K562 (cell line): ENCODE measurements around the gene PLOD1. TPM values are rescaled to one million over a fixed set of nuclear protein-coding genes. Genes with fewer than 3 reads are reported as not detected.

ENCODE experiments used
- ATAC-seq: fragments of 200-7000 bp; cut with Tn5 transposase; 3 replicates; pipeline ENCODE4 v1.9.1; 2020; ENCODE audit warnings: moderate library complexity
- BruUV-seq: library from RNA; stranded (reverse); fragments of 400-500 nt; replicated peaks from 2 replicates; lab custom pipeline; 2021; lab: Mats Ljungman, UMichigan
- CTCF ChIA-PET: fragments of 300-600 bp; formaldehyde crosslinking; extraction: SDS; loops from one replicate; lab custom pipeline; 2021; ENCODE audit warnings: low intra/inter-chr PET ratio; lab: Yijun Ruan, JAX
- POLR2A ChIA-PET: fragments of 300-600, 350-650 bp; sonication (Branson Sonifier 250); formaldehyde crosslinking; extraction: SDS; loops from one replicate; lab custom pipeline; 2021; ENCODE audit warnings: antibody characterized with exemption, inconsistent platforms; lab: Yijun Ruan, JAX
- DNase-seq, 4 experiments: peaks; one replicate each; pipeline versions ENCODE4 v3.0.0 to v3.0.0-alpha.2; 2011 to 2018; ENCODE audit warnings: low spot score in 3 of 4, mixed read lengths in 3 of 4; ENCODE audit errors: extremely low read depth in 1 of 4
- FAIRE-seq: peaks from 2 replicates; lab custom pipeline; 2011; peaks lifted over from hg19 to GRCh38; lab: Jason Lieb, UNC
- H2AFZ ChIP-seq: 2 replicates; pipeline ENCODE4 v1.6.0; 2011; ENCODE audit warnings: low read depth, low read length, control low read depth, inconsistent platforms
- H3K27ac ChIP-seq: fragments of 200-600 bp; 3 replicates; pipeline ENCODE4 v1.8.0; 2011; ENCODE audit warnings: low read depth, mild to moderate bottlenecking, control low read depth, inconsistent platforms, low read length, moderate library complexity, mixed read lengths; ENCODE audit errors: extremely low read depth
- H3K27me3 ChIP-seq, 2 experiments: fragments of 300-600 bp in 1 of 2; 2 replicates in 1 of 2; 3 replicates in 1 of 2; pipeline versions ENCODE4 v1.6.0 to v1.8.0; 2011; ENCODE audit warnings: inconsistent platforms in 2 of 2, low read length in 2 of 2, mild to moderate bottlenecking in 1 of 2, mixed read lengths in 1 of 2, moderate library complexity in 1 of 2; ENCODE audit not compliant: control insufficient read depth in 2 of 2, insufficient read depth in 2 of 2
- H3K36me3 ChIP-seq: fragments of 300-600 bp; 3 replicates; pipeline ENCODE4 v1.8.0; 2011; ENCODE audit warnings: mild to moderate bottlenecking, low read length, inconsistent platforms; ENCODE audit not compliant: control insufficient read depth, insufficient read depth
- H3K4me1 ChIP-seq, 2 experiments: fragments of 200-600 bp in 1 of 2; replicated peaks in 1 of 2; 2 replicates in 1 of 2; 3 replicates in 1 of 2; pipeline versions ENCODE4 v1.5.1 to v1.8.0; 2011; ENCODE audit warnings: inconsistent platforms in 2 of 2, low read length in 2 of 2, mild to moderate bottlenecking in 1 of 2, mixed read lengths in 1 of 2, moderate library complexity in 1 of 2; ENCODE audit not compliant: control insufficient read depth in 2 of 2, insufficient read depth in 2 of 2
- H3K4me2 ChIP-seq: 2 replicates; pipeline ENCODE4 v1.6.1; 2011; ENCODE audit warnings: low read length, control low read depth, inconsistent platforms, mixed read lengths; ENCODE audit not compliant: insufficient read depth
- H3K4me3 ChIP-seq: fragments of 200-600 bp; sonication (generic), shearing (Covaris generic); 2 replicates; pipeline ENCODE4 v1.5.1; 2016; ENCODE audit warnings: control low read depth, inconsistent platforms
- H3K79me2 ChIP-seq: fragments of 200-600 bp; 3 replicates; pipeline ENCODE4 v1.8.0; 2011; ENCODE audit warnings: low read length, inconsistent platforms; ENCODE audit not compliant: control insufficient read depth, insufficient read depth
- H3K9ac ChIP-seq, 2 experiments: 2 replicates each; pipeline versions ENCODE4 v1.6.0 to v1.6.1; 2011; ENCODE audit warnings: low read depth in 2 of 2, low read length in 2 of 2, control low read depth in 1 of 2, inconsistent platforms in 1 of 2, mild to moderate bottlenecking in 1 of 2, mixed read lengths in 1 of 2; ENCODE audit not compliant: insufficient read depth in 1 of 2
- H3K9me1 ChIP-seq: one replicate; pipeline ENCODE4 v1.6.0; 2011; ENCODE audit warnings: inconsistent platforms, mild to moderate bottlenecking, low read length, moderate library complexity; ENCODE audit not compliant: control insufficient read depth, insufficient read depth
- H3K9me3 ChIP-seq: replicated peaks from 2 replicates; pipeline ENCODE4 v1.5.1; 2011; ENCODE audit warnings: low read depth, low read length, inconsistent platforms; ENCODE audit not compliant: control insufficient read depth, insufficient read depth
- H4K20me1 ChIP-seq: replicated peaks from 2 replicates; pipeline ENCODE4 v1.6.1; 2011; ENCODE audit warnings: low read length, inconsistent platforms, mixed read lengths; ENCODE audit not compliant: control insufficient read depth, insufficient read depth
- CCAR2 ChIP-seq: fragments of 200-400 bp; formaldehyde crosslinking; IDR thresholded peaks from 2 replicates; pipeline ENCODE4 v1.6.1; 2017; ENCODE audit warnings: mild to moderate bottlenecking, low read depth, low read length
- ETS1 ChIP-seq: conservative IDR thresholded peaks from 2 replicates; pipeline ENCODE4 v1.6.1; 2011; ENCODE audit warnings: low read depth, mild to moderate bottlenecking, low read length; ENCODE audit not compliant: control insufficient read depth
- ETV1 ChIP-seq: fragments of 450-650 bp; conservative IDR thresholded peaks from 2 replicates; pipeline ENCODE4 v1.6.1; 2016; ENCODE audit warnings: missing genetic modification characterization, control low read depth, low read depth, missing compliant biosample characterization
- HCFC1 ChIP-seq: IDR thresholded peaks from 2 replicates; pipeline ENCODE4 v1.6.1; 2012; ENCODE audit warnings: low read depth, low read length, improper control_type of control experiment
- MAFG ChIP-seq: fragments of 450-650 bp; conservative IDR thresholded peaks from 2 replicates; pipeline ENCODE4 v1.6.1; 2016; ENCODE audit warnings: missing genetic modification characterization, missing compliant biosample characterization
- MTA1 ChIP-seq: fragments of 450-650 bp; IDR thresholded peaks from 2 replicates; pipeline ENCODE4 v1.6.1; 2017; ENCODE audit warnings: borderline replicate concordance
- POLR2G ChIP-seq: fragments of 200-400 bp; formaldehyde crosslinking; IDR thresholded peaks from 2 replicates; pipeline ENCODE4 v1.6.1; 2017; ENCODE audit warnings: low read depth, mild to moderate bottlenecking, antibody characterized with exemption, low read length, moderate library complexity
- PREB ChIP-seq: sonication (generic); formaldehyde crosslinking; IDR thresholded peaks from 2 replicates; pipeline ENCODE4 v1.8.1; 2023; ENCODE audit warnings: mild to moderate bottlenecking, missing genetic modification reagents
- RBM17 ChIP-seq: fragments of 200-400 bp; formaldehyde crosslinking; IDR thresholded peaks from 2 replicates; pipeline ENCODE4 v1.6.1; 2017; ENCODE audit warnings: low read depth, mild to moderate bottlenecking, low read length, borderline replicate concordance
- RBM25 ChIP-seq: fragments of 200-400 bp; formaldehyde crosslinking; IDR thresholded peaks from 2 replicates; pipeline ENCODE4 v1.6.1; 2018; ENCODE audit warnings: low read length, low read depth, moderate library complexity; ENCODE audit not compliant: severe bottlenecking
- RNF219 ChIP-seq: fragments of 250-450 bp; sonication (Bioruptor Pico); IDR thresholded peaks from 2 replicates; pipeline ENCODE4 v1.5.0; 2022; ENCODE audit warnings: mild to moderate bottlenecking
- SMC3 ChIP-seq: conservative IDR thresholded peaks from 2 replicates; pipeline ENCODE4 v1.6.1; 2011; ENCODE audit warnings: low read depth, low read length, improper control_type of control experiment; ENCODE audit not compliant: insufficient read depth
- ZNF280A ChIP-seq: fragments of 450-650 bp; IDR thresholded peaks from 2 replicates; pipeline ENCODE4 v1.6.1; 2018; ENCODE audit warnings: mild to moderate bottlenecking, low read depth; ENCODE audit not compliant: partially characterized antibody
- ZNF561 ChIP-seq: fragments of 450-650 bp; formaldehyde crosslinking; conservative IDR thresholded peaks from 2 replicates; pipeline ENCODE4 v1.4.0; 2020; ENCODE audit warnings: mild to moderate bottlenecking, moderate library complexity
- ZNF780A ChIP-seq: fragments of 250-450 bp; sonication (Bioruptor Pico); IDR thresholded peaks from 2 replicates; pipeline ENCODE4 v1.5.0; 2021; ENCODE audit warnings: mild to moderate bottlenecking
- WGBS: fragments of 100-300 bp; shearing (Covaris generic); methylation state at CpG from one replicate; pipeline ENCODE4 v1.1.6; 2016; ENCODE audit warnings: low coverage, mixed read lengths; ENCODE audit not compliant: insufficient coverage; ENCODE audit errors: missing lambda C conversion rate; 5-methylcytosine and 5-hydroxymethylcytosine counted together
- in situ Hi-C: fragments of 300-500 bp; cut with MboI; formaldehyde crosslinking; loops from 4 replicates; pipeline ENCODE4 v1.15.0; 2018; ENCODE audit warnings: inconsistent platforms, mixed read lengths
- intact Hi-C: fragments of 100-400 bp; cut with micrococcal nuclease; formaldehyde crosslinking; loops from 2 replicates; pipeline ENCODE4 v1.14.2; 2022
- polyA plus RNA-seq, 8 experiments: library from polyadenylated mRNA; depleted of rRNA in 4 of 8; stranded (reverse) in 5 of 8; unstranded in 3 of 8; fragments of >200 nt; fragmentation: Nextera tagmentation in 2 of 8; fragmentation: Illumina TruSeq in 1 of 8; extraction: Ambion mirVana in 2 of 8; extraction: Trizol in 1 of 8; gene quantifications; 2 replicates each; pipeline versions ENCODE4 v1.2.1 to v1.2.3, GENCODE V29; 2011 to 2014; ENCODE audit warnings: inconsistent platforms in 1 of 8, missing spikeins in 1 of 8
- total RNA-seq, 7 experiments: library from RNA; depleted of rRNA in 6 of 7; stranded (reverse); fragments of >200 nt in 6 of 7; fragmentation: Illumina TruSeq in 2 of 7; extraction: Trizol in 2 of 7; gene quantifications; 2 replicates each; pipeline versions ENCODE4 v1.2.1 to v1.2.3, GENCODE V29; 2011 to 2021; ENCODE audit warnings: low replicate concordance in 1 of 7

PLOD1 gene
- total and polyA plus RNA-seq, 9 of the 15 experiments (the other 6 are each of a cell fraction or from before 2014, with no cell fraction given): 16.6 to 90.8 (median 52.7) TPM

- no peak for TF ChIP-seq RNF219 (CRISPR knock-in tag)
- no peak for TF ChIP-seq CCAR2
- TF ChIP-seq ZNF561 (CRISPR knock-in tag): no peak
- TF ChIP-seq RBM25: no peak
- TF ChIP-seq, all 486 proteins: peak for 45
These were observed 20.7 kb downstream of the PLOD1 start (continued) for GRCh38 chr1:11955221-11955620.

- Histone ChIP-seq H3K27me3 (no peaks in the 10 kb centered on the region), H3K79me2 (no peaks in the 10 kb centered on the region), H2AFZ (no peak overlapping the region), H3K9me1 (no peaks in the 10 kb centered on the region), H4K20me1 (peaks cover 4% of the 10 kb centered on the region; the same call in 1 of the 2 replicates), H3K9me3 (no peaks in the 10 kb centered on the region), H3K36me3 (peaks cover 72% of the 10 kb centered on the region; the same call in 2 of the 3 replicates), H3K9ac (peak overlapping the region in 1 of 2 experiments; percentile 43; a peak in 1 of 4 replicates), H3K4me1 (peaks cover 7 to 12% of the 10 kb centered on the region in 2 experiments; a peak in 4 of 5 replicates), H3K27ac (no peak overlapping the region), H3K4me3 (no peak overlapping the region), H3K4me2 (no peak overlapping the region)
- DNase-seq: no peak
- intact Hi-C loops (no loop called here), in situ Hi-C loops (no loop called here)
- no peak for ATAC-seq
- ChIA-PET CTCF (no interaction called here), POLR2A (interaction anchor here (0.9 to 15.9 kb wide), 3 partner anchors 10 to 48 kb away, joined by 3 to 112 read pairs (median 5); no protein-coding TSS in a partner anchor)
- WGBS: 96% methylated on average over 5 of the region's 5 CpGs
- BruUV-seq: no TSS peak
- FAIRE-seq: no peak
- TF ChIP-seq MAFG (no peak), SMC3 (no peak), MTA1 (no peak), PREB (no peak), ETV1 (no peak), HCFC1 (no peak), ZNF280A (no peak), POLR2G (no peak), ETS1 (no peak), ZNF780A (no peak), RBM17 (no peak)
These were observed 22.9 kb downstream of the PLOD1 start for GRCh38 chr1:11957398-11957797.
